ENCODE data around the gene PPP5C.

GRCh38 chr19:46317339-46317738 is 29.5 kb upstream of the PPP5C start:
- TF ChIP-seq REST (IDR thresholded peaks at IDR 0.05; ENCODE audit: borderline replicate concordance) (no peak), REST (CRISPR knock-in tag; IDR thresholded peaks at IDR 0.05; ENCODE audit: low read depth) (no peak), MAX (CRISPR knock-in tag; IDR thresholded peaks at IDR 0.05) (no peak), CEBPZ (IDR thresholded peaks at IDR 0.05; ENCODE audit: borderline replicate concordance, low read depth, low read length) (no peak), ZNF785 (CRISPR knock-in tag; IDR thresholded peaks at IDR 0.05) (no peak), EZH2 (IDR thresholded peaks at IDR 0.05; ENCODE audit: borderline replicate concordance, low read depth, low read length) (no peak), RFX5 (IDR thresholded peaks at IDR 0.05; ENCODE audit: low read depth, low read length) (no peak), SP2 (IDR thresholded peaks at IDR 0.05; ENCODE audit: extremely low read depth, low read depth, low read length, poor library complexity, severe bottlenecking) (no peak), POLR2A (conservative IDR thresholded peaks at IDR 0.05) (no peak), TAF1 (IDR thresholded peaks at IDR 0.05; ENCODE audit: control insufficient read depth, extremely low read depth, insufficient read depth, low read length, severe bottlenecking) (no peak), ZSCAN32 (CRISPR knock-in tag; IDR thresholded peaks at IDR 0.05) (no peak), ZHX1 (conservative IDR thresholded peaks at IDR 0.05; ENCODE audit: low read length) (no peak)
